HEK293T (cell line): ENCODE results near the gene ZNF821.

Experiments used
- ELF4 ChIP-seq: fragments of 450-650 bp; IDR thresholded peaks from 2 replicates; pipeline ENCODE4 v1.6.1; 2017; ENCODE audit warnings: antibody characterized with exemption
- HDGF ChIP-seq: fragments of 450-650 bp; IDR thresholded peaks from 2 replicates; pipeline ENCODE4 v1.6.1; 2017; ENCODE audit warnings: antibody characterized with exemption, borderline replicate concordance
- LEF1 ChIP-seq: fragments of 450-650 bp; IDR thresholded peaks from 2 replicates; pipeline ENCODE4 v1.6.1; 2017; ENCODE audit warnings: mild to moderate bottlenecking, borderline replicate concordance
- SUZ12 ChIP-seq: fragments of 450-650 bp; IDR thresholded peaks from 2 replicates; pipeline ENCODE4 v1.6.1; 2016; ENCODE audit warnings: mild to moderate bottlenecking
- TF ChIP-seq, protein P1 (sequence below): fragments of 450-650 bp; IDR thresholded peaks from 2 replicates; pipeline ENCODE4 v1.6.1; 2016

GRCh38 chr16:71854369-71854948 lies 29.5 kb downstream of the ZNF821 start:
- TF ChIP-seq ELF4 (no peak), LEF1 (no peak), HDGF (no peak), SUZ12 (no peak)
- TF ChIP-seq, protein P1, sequence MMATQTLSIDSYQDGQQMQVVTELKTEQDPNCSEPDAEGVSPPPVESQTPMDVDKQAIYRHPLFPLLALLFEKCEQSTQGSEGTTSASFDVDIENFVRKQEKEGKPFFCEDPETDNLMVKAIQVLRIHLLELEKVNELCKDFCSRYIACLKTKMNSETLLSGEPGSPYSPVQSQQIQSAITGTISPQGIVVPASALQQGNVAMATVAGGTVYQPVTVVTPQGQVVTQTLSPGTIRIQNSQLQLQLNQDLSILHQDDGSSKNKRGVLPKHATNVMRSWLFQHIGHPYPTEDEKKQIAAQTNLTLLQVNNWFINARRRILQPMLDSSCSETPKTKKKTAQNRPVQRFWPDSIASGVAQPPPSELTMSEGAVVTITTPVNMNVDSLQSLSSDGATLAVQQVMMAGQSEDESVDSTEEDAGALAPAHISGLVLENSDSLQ: no peak
